ES-I3 (cell line): ENCODE results near the gene CRKL.

Source experiments
- H3K36me3 ChIP-seq: 2 replicates; pipeline ENCODE4 v1.6.1; 2013; ENCODE audit warnings: mild to moderate bottlenecking, low read length, control low read depth, moderate library complexity; ENCODE audit not compliant: insufficient read depth
- H3K4me1 ChIP-seq: 2 replicates; pipeline ENCODE4 v1.6.1; 2013; ENCODE audit warnings: mild to moderate bottlenecking, control low read depth, low read length; ENCODE audit not compliant: insufficient read depth
- H3K9ac ChIP-seq: 2 replicates; pipeline ENCODE4 v1.6.1; 2013; ENCODE audit warnings: low read depth, mild to moderate bottlenecking, low read length, moderate library complexity
- H3K9me3 ChIP-seq: 2 replicates; pipeline ENCODE4 v1.6.1; 2013; ENCODE audit warnings: mild to moderate bottlenecking, low read length, moderate library complexity; ENCODE audit not compliant: control insufficient read depth, insufficient read depth

CRKL gene

DNA sequence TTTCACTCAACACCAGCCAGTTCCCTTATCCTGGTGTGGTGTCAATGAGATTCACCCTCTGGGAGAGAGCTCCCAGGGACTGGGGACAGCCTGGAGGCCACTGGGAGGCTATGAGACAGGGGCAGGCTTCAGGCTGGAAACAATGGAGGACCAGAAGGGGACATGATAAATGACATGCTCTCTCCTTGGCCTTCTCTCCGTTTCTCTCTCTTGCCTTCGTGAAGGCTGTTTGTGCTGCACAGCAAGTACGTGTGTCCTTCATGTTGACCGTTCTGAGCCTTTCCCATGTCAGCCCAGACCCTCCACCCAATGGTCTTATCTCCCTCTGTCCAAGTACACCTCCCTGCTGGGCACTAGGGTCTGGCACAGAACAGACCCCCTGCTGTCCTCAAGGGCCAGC is 63.3 kb downstream of the CRKL start:
- H3K4me1 ChIP-seq: peaks cover 5% of the 10 kb centered on the region; the same call in 1 of the 2 replicates
- peaks cover 6% of the 10 kb centered on the region; the same call in 1 of the 2 replicates for H3K9me3 ChIP-seq
- H3K36me3 ChIP-seq: no peaks in the 10 kb centered on the region
- H3K9ac ChIP-seq: no peak overlapping the region

DNA sequence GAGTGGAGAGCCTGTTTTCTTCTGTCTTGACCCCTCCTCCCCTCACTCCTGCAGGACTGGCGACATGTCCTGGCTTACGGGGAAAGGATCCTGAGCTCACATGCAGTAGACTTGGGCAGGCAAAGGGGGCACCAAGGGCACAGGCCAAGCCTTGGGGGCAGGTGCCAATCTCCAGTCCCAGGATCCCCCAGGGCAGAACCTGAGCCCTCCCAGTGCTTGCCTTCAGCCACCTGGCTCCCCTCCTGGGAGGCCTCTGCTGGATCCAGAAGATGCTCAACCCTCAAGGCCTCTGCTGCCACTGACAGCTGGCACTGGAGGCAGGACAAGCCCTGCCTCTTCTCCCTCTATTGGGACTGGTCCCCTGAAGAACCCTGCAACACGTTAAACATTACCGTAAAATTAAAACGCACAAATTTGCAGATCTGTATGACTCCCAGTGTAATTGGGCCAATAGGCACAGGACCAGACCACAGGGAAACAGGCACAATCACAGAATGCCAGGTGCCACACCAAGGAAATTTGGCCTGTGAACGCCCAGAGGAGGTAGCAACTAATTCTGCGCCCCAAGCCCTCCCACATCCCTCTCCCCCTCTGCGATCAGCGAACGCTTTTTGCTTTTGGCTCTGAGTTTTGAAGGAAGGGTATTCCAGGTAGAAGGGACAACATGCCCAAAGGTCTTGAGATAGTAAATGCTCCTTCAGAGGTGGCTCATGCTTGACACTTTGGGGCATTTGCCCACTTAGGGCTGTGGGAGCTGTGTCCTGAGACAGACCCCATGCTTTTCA is 63.9 kb downstream of the CRKL start:
- H3K4me1 ChIP-seq: peaks cover 5% of the 10 kb centered on the region; the same call in 1 of the 2 replicates
- peak overlapping the region; percentile 89 for H3K9ac ChIP-seq
- peaks cover 6% of the 10 kb centered on the region; the same call in 1 of the 2 replicates for H3K9me3 ChIP-seq
- no peaks in the 10 kb centered on the region for H3K36me3 ChIP-seq

DNA sequence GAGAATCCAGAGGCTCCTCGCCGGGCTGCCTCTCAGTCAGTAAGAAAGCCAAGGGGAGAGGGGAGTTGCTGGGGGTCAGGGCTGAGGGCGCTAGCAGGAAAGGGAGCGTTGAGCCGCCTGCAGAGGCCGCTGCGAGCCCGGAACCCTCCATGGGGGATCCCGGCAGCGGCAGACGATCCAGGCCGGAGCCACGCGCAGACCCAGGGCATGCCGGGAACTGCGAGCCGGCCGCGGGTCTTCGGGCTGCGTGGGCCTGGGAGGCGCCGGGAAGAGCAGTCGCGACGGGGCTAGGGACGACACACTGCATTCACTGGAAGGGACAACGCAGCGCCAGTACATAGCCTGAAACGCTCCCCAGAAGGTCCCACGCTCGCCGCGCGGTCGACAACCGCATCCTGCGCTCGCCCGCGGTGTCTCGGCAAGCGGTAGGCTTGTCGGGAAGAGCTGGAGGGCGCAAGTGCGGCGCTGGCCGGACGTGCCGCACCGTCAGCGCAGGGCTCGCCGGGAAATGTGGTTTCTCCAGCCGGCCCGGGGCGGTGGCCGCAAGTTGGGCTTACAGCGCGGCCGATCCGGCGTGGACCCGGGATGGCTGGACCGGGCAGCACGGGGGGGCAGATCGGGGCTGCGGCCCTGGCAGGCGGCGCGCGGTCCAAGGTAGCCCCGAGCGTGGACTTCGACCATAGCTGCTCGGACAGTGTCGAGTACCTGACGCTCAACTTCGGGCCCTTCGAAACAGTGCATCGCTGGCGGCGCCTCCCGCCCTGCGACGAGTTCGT is 64.8 kb downstream of the CRKL start, which contains the start of gene LZTR1:
Gene LZTR1, plus strand, starts transcription at position 511 of the 776 bp plus-strand sequence. Its CDS starts 75 bp downstream, at position 586.
- Histone ChIP-seq H3K4me1 (peaks cover 5% of the 10 kb centered on the region; the same call in 1 of the 2 replicates), H3K36me3 (no peaks in the 10 kb centered on the region), H3K9ac (peak within 1 kb of the TSS; percentile 89), H3K9me3 (peaks cover 6% of the 10 kb centered on the region; the same call in 1 of the 2 replicates)

DNA sequence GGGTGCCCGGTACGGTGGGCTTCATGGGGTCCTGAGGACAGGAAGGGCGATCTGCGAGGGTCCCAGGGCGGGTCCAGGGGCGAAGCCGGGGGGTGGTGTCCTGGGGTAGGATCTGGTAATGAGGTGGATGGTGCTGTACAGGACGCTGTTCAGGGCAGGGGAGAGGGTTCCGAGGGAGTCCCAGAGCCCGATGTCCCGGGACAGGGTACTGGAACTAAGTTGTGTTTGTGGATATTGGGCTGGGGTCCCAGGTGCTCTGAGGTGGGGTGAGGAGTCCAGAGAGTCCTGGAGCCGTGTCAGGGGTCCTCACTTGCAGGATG is 65.3 kb downstream of the CRKL start:
- no peaks in the 10 kb centered on the region for H3K36me3 ChIP-seq
- H3K9ac ChIP-seq: peak overlapping the region; percentile 89
- H3K4me1 ChIP-seq: peaks cover 5% of the 10 kb centered on the region; the same call in 1 of the 2 replicates
- H3K9me3 ChIP-seq: peaks cover 6% of the 10 kb centered on the region; the same call in 1 of the 2 replicates

DNA sequence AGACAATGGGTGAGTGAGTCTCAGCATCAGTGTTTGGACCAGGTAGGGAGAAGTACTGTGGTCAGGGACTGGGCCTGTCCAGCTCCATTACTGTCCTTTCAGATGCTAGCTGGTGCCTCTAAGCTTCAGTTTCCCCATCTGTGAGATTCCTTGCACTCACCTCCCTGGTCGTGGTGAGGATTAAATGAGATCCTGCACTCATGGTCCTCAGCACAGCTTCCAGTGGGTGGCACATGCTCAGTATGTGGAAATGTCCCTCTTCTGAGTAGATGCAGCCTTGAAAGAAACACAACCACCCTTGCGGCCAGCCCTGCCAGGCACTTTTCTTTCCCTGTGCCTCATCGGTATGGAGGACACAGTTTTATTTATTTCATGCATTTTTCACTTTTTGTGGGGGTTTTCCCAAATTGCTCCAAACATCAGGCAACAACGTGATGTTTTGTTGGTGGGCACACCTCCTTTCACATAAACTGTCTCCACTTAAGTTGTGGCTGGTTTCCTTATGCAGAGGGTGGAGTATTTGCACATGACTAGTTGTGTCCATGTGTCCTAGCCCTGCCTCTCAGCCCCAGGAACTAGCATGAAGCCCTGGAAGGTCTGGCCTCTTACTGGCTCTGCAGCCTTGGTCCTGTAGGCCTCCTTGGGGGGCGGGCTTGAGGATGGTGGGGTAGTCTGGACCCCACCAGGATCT is 66.0 kb downstream of the CRKL start:
- Histone ChIP-seq H3K4me1 (peaks cover 5% of the 10 kb centered on the region; the same call in 1 of the 2 replicates), H3K9me3 (peaks cover 6% of the 10 kb centered on the region; the same call in 1 of the 2 replicates), H3K36me3 (no peaks in the 10 kb centered on the region), H3K9ac (peak overlapping the region; percentile 89; the same call in 1 of the 2 replicates)

DNA sequence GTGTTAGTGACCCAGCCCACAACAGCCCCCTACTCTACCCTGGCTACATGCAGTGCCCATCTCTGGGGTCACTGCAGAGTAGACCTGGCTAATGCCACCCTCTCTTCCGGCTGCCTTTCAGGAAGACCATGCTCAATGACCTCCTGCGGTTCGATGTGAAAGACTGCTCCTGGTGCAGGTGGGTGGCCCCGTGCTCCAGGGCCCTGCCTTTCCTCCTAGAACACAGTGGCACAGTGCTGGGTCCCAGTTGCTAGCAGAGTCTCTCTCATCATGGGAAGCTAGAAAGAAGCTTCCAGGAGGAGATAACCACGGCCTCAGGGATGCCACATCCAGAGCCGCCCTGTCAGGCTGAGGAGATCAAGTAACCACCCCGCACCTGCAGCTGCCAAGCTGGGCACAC is 68.5 kb downstream of the CRKL start:
- Histone ChIP-seq H3K36me3 (no peaks in the 10 kb centered on the region), H3K9me3 (no peaks in the 10 kb centered on the region), H3K9ac (no peak overlapping the region), H3K4me1 (peaks cover 5% of the 10 kb centered on the region; the same call in 1 of the 2 replicates)

DNA sequence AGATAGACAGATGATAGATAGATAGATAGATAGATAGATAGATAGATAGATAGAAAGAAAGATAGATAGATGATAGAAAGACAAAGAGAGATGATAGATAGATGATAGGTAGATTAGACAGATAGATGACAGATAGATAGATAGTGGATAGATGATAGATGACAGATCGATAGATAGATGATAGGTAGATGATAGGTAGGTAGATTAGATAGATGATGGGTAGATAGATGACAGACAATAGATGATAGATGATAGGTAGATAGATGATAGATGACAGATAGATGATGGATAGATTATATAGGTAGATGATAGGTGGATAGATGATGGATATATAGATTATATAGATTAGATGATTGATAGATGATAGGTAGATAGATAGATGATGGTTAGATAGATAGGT is 69.2 kb downstream of the CRKL start:
- Histone ChIP-seq H3K9me3 (no peaks in the 10 kb centered on the region), H3K9ac (no peak overlapping the region), H3K4me1 (peaks cover 2% of the 10 kb centered on the region; the same call in 1 of the 2 replicates), H3K36me3 (no peaks in the 10 kb centered on the region)

DNA sequence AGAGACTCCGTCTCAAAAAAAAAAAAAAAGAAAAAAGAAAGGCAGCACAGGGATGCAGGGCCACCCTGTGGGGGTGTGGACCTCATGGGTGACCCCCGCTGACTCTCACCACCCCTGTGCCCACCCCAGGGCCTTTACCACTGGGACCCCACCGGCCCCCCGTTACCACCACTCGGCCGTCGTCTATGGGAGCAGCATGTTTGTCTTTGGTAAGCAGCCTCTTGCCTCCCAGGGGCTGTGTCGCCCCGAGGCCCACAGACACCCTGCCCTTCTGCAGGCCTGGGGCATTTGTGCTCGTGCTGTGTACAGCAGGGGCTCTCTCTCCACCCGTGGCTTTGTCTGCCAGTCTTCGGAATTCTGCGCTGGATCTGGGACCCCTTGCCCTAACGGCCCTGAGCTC is 70.2 kb downstream of the CRKL start:
- Histone ChIP-seq H3K36me3 (no peaks in the 10 kb centered on the region), H3K4me1 (no peaks in the 10 kb centered on the region), H3K9ac (no peak overlapping the region), H3K9me3 (no peaks in the 10 kb centered on the region)

DNA sequence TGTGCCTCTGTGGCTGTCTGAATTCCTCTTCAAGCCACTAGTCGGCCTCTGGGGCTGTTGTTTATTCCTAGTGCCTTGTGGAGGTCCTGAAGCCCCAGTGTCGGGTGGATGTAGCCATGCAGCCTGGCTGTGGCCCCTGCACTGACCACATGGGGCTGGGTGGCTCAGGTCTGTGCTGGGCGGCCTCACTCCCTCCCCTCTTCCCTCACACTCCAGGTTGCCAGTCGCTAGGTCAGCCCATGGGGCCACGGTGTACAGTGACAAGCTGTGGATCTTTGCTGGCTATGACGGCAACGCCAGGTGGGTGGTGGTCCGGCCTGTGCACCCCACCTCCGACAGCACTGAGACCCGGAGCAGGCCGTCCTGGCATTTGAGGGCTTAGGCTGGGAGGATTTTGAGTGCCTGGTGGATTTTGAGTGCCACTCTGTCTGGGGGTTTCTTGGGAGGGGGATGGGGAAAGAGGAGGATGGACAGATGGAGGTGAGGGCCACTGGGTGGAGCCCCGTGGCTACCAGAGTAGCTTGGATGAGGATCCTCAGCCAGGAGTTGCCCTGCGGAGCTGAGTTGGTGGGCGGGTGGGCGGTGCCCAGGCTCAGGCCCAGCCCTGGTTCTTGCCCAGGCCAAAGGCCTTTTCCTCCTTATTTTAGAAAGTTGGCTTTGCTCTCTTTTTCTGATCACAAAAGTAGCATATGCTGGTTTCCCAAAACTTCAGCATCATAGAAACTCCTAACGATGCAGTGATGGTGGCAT is 71.5 kb downstream of the CRKL start:
- H3K9ac ChIP-seq: no peak overlapping the region
- no peaks in the 10 kb centered on the region for H3K4me1 ChIP-seq
- H3K36me3 ChIP-seq: no peaks in the 10 kb centered on the region
- H3K9me3 ChIP-seq: no peaks in the 10 kb centered on the region

DNA sequence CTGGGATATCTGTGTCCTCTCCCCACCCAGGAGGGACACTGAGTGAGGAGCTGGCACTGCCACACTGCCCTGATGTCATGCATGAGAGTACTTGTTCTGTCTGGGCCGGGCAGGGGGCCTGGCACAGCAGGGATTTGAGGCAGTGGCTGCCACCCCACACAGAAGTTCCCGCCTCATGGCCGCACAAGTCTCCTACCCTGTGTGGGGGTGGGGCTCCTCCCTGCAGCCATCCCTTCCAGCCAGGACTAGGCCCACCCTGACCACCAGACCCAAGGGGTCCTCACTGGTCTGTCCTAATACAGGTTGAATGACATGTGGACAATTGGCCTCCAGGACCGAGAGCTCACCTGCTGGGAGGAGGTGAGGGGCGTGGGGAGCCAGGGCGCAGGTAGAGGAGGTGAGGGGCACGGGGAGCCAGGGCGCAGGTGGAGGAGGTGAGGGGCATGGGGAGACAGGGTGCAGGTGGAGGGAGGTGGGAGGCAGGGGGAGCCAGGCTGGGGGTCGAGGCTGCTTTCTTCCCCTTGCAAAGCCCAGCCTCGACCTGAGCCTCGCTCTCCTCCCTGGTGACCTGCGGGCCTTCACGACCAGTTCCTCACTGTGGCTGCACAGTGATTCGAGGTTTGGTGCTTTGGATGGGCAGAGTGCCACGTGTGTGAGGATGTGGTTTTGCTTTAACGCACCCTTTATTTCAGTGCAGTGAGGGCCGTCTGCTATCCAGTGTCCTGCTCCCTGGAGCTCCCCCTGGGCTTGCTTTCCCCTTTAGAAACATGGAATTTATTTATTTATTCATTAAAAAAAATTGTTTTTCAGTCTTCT is 72.3 kb downstream of the CRKL start:
- no peaks in the 10 kb centered on the region for H3K9me3 ChIP-seq
- no peaks in the 10 kb centered on the region for H3K4me1 ChIP-seq
- no peak overlapping the region for H3K9ac ChIP-seq
- no peaks in the 10 kb centered on the region for H3K36me3 ChIP-seq

DNA sequence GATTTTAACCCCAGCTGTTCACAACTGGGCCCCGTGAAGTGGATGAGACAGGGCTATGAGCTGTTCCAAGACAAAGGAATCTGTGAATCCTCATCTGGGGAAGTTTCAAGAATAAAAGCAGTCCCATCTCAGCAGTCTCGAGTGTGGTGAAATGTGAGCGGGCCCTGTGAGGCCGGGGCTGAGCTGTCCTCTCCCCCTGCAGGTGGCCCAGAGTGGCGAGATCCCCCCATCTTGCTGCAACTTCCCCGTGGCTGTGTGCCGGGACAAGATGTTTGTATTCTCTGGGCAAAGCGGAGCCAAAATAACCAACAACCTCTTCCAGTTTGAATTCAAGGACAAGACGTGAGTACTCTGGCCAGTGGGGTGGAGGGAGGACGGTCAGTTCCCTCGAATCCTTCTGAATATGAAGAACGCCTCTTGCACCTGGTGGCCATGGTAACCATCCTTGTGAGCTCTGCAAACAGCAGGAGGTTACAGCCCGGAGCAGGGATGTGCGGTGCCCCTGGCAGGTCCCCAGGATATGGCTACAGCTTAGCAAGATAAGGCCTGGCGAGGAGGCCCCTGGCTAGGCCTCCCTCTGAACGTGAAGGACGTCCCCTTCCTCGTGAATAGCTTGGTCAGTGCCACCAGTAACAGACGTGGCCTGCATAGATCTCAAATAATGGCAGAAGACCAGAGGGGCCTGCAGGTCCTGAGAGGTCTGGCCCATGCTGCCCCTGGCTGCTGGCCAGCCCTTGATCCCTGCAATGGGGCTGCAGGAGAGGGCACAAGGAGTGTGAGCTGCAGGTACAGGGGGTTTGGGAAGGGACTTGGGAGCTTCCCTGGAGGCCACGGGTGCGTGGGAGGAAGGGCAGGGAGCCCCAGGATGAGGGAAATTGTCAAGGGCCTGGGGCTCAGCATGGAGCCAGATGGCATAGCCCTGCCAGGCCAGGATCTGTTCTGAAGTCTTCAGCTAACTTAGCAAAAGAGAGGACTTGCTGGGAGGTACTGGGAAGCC is 73.3 kb downstream of the CRKL start:
- Histone ChIP-seq H3K9me3 (no peaks in the 10 kb centered on the region), H3K36me3 (no peaks in the 10 kb centered on the region), H3K4me1 (no peaks in the 10 kb centered on the region), H3K9ac (no peak overlapping the region)

DNA sequence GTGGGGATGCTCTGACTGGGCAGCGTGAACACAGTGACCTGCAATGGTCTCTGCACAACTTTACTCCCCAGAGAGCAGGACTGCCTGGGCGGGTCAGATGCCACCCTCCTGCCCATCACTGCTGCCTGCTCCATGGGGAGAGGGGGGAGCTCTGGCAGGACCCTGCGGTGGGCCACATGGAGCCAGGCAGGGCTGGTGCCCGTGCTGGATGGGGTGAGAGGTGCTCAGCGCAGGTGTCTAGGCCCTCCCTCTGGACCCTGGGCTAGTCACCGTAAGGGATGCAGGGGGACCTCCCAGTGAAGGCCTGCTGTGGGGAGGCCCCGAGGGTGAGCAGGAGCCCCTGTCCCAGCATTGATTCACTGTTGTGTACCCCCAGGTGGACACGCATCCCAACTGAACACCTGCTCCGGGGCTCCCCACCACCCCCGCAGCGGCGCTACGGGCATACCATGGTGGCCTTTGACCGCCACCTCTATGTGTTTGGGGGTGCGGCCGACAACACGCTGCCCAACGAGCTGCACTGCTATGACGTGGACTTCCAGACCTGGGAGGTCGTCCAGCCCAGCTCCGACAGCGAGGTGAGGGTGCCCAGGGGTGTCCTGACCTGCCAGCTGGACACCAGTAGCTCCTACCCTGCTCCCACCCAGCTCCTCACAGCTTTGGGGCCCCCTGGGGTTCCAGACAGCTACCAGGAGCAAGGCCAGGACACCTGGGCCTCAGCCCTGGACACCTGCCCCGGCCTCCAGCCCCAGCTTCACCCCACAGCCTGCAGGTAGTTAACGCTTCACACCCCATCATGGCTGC is 74.2 kb downstream of the CRKL start:
- no peaks in the 10 kb centered on the region for H3K36me3 ChIP-seq
- no peaks in the 10 kb centered on the region for H3K4me1 ChIP-seq
- H3K9me3 ChIP-seq: no peaks in the 10 kb centered on the region
- no peak overlapping the region for H3K9ac ChIP-seq
